Upper lobe of right lung (tissue), 1 donor: ENCODE results near the gene TXNRD2. TPM values are rescaled to one million over a fixed set of nuclear protein-coding genes. Genes with fewer than 3 reads are reported as not detected.

Experiments
- ATAC-seq: fragments of 200-7000 bp; cut with Tn5 transposase; one replicate; pipeline ENCODE4 v1.9.1; 2020; ENCODE audit warnings: mild to moderate bottlenecking, moderate library complexity
- DNase-seq: peaks from one replicate; pipeline ENCODE4 v3.0.0-alpha.2; 2020
- H3K27ac ChIP-seq: fragments of 200-600 bp; one replicate; pipeline ENCODE4 v1.8.0; 2022
- H3K27me3 ChIP-seq: fragments of 200-600 bp; one replicate; pipeline ENCODE4 v1.8.0; 2022; ENCODE audit warnings: mild to moderate bottlenecking
- H3K36me3 ChIP-seq: fragments of 200-600 bp; one replicate; pipeline ENCODE4 v1.8.0; 2022
- H3K4me1 ChIP-seq: fragments of 200-600 bp; one replicate; pipeline ENCODE4 v1.8.0; 2022
- H3K4me3 ChIP-seq: fragments of 200-600 bp; one replicate; pipeline ENCODE4 v1.8.0; 2022; ENCODE audit warnings: mild to moderate bottlenecking
- H3K9me3 ChIP-seq: fragments of 200-600 bp; one replicate; pipeline ENCODE4 v1.8.0; 2022
- intact Hi-C: fragments of 100-400 bp; cut with DNase I; formaldehyde crosslinking; loops from one replicate; pipeline ENCODE4 v1.11.0; 2022
- total RNA-seq: library from RNA; stranded (reverse); fragmentation: NEBNext Ultra II Directional; extraction: Animal tissue kit (Norgen Biotek cat#: 25700); gene quantifications from one replicate; pipeline ENCODE4 v1.2.1, GENCODE V29; 2021
- TF ChIP-seq, protein P1 (sequence below): fragments of 200-600 bp; IDR thresholded peaks from one replicate; pipeline ENCODE4 v1.8.0; 2022; ENCODE audit warnings: antibody characterized with exemption
- donor health status: DM: no; HTN: yes; CAD: no; lungs with severe emphysema.

TXNRD2 gene
- total RNA-seq, 1 donor from 2014 or later = 40.7 TPM

DNA sequence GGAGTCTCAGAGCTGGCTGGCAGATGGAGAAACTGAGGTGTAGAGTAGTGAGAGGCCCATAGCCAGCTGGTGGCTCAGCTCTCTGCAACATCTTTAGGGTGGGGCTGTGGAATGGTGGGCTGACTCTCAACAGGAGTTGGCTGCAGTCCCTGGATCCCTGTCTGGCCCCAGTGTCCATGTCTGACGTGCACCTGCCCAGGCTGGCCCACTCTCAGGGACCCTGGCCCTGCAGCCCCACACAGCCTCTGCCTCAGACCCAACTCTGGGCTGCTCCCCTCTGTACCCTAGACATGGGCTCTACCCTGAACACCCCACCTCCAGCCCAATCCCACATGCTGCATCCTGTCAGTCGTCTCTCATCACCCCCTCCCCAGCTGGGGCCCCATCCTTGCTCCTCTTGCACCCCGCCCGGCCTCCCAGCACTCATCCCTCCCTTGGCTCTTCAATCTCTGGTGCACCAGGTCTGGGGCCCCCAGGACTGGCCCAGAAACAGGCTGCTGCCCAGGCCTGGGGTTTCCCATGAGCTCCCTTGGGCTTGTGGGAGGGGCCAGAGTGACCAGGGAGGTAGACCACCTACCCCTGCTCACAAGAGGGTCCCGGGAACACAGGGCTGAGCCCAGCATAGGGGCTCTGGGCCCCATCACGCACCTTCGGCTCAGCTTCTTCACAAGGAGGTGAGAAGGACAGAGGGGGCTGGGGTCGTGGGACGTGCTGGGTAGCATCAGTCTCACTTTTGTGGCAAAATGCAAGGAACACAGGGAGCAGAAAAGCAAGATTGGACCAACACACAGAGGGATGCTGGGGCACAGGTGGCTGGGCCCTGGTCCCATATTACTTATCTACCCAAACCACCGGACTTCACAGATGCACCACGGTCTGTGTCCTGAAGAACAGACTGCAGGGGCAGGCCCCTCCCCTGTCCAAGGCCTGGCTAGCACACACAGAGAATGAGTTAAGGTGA lies 43.5 kb upstream of the TXNRD2 start:
- TF ChIP-seq, protein P1, sequence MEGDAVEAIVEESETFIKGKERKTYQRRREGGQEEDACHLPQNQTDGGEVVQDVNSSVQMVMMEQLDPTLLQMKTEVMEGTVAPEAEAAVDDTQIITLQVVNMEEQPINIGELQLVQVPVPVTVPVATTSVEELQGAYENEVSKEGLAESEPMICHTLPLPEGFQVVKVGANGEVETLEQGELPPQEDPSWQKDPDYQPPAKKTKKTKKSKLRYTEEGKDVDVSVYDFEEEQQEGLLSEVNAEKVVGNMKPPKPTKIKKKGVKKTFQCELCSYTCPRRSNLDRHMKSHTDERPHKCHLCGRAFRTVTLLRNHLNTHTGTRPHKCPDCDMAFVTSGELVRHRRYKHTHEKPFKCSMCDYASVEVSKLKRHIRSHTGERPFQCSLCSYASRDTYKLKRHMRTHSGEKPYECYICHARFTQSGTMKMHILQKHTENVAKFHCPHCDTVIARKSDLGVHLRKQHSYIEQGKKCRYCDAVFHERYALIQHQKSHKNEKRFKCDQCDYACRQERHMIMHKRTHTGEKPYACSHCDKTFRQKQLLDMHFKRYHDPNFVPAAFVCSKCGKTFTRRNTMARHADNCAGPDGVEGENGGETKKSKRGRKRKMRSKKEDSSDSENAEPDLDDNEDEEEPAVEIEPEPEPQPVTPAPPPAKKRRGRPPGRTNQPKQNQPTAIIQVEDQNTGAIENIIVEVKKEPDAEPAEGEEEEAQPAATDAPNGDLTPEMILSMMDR = no peak
- DNase-seq (no peak), ATAC-seq (no peak)
- Histone ChIP-seq H3K27ac (no peak overlapping the region), H3K4me3 (no peak overlapping the region), H3K36me3 (no peaks in the 10 kb centered on the region), H3K9me3 (no peaks in the 10 kb centered on the region), H3K4me1 (peaks cover 10% of the 10 kb centered on the region), H3K27me3 (no peaks in the 10 kb centered on the region)
- intact Hi-C loops = no loop called here

DNA sequence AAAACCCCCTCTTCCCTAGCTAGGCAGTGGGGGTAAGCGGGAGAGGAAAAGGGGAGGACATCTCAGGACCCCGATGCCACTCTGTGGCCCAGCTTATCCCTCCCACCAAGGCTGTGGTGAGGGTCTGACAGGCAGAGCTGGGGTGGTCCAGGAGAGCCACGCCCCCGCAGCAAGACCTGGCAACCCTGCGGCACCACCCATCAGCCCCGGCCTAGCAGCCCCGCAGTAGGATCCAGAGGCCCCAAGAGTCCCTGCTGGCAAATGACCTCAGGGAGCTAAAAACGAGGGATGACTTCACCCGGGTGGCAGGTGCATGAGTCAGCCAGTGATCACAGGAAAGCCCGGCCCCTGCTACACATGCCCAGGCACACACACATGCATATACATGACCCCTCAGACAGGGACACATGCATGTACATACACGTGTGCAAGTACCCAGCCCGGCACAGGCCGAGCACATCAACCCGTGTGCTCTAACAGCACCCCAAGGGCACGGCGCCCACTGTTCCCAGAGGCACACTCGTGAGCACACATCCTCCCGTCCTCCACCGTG lies 42.7 kb upstream of the TXNRD2 start:
- Histone ChIP-seq H3K4me1 (peaks cover 10% of the 10 kb centered on the region), H3K4me3 (no peak overlapping the region), H3K27me3 (no peaks in the 10 kb centered on the region), H3K9me3 (no peaks in the 10 kb centered on the region), H3K36me3 (peaks cover 6% of the 10 kb centered on the region), H3K27ac (no peak overlapping the region)
- intact Hi-C loops = no loop called here
- DNase-seq (no peak), ATAC-seq (no peak)
- TF ChIP-seq, protein P1 = no peak

DNA sequence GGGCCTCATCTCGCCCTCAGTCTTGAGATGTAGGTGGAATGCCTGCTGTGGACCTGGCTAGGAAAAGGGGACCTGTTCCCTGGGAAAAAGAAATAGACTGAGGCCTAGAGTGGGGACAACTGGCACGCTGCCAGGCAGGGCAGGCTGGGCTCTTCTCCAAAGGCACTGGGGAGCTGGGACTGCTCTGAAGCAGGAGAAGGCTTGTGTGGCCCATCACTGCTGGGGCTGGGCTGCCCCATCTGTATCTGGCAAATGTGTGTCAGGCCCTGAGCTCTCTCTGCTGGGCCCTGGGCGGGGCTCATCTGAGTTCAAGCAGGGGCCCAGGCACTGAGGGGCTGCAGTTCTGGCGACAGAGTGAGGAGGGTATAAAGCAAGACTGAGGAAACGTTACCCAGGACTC lies 42.1 kb upstream of the TXNRD2 start:
- no peak overlapping the region for H3K4me3 ChIP-seq
- DNase-seq = no peak
- TF ChIP-seq, protein P1 = no peak

DNA sequence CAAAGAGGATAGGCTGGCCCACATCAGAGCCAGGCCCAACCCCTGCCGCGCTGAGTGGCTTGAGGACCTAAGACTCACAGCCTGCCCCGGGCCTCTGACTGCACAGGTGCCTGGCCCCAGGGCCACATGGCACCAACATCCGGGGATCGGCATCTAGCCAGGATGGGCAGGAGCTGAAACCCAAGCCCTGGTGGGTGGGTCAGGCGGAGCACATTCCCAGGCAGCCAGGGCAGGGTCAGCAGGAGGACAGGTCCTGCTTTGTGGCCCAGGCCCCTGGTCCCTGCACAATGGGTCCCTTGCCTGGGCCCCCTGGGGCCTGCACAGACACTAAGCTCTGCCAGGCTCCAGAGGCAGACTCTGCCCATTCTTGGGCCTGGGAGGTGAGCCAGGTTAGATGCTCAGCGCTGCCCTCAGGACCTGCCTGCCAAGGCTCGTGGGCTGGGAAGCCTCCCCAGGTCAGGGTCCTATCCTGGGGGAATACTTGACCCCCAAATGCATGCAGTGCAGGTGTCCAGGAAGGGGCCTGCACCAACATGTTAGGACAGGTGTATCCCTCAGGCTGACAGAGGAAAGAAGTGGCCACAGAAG lies 41.5 kb upstream of the TXNRD2 start:
- ATAC-seq = no peak
- Histone ChIP-seq H3K36me3 (peaks cover 10% of the 10 kb centered on the region), H3K4me3 (no peak overlapping the region), H3K4me1 (peaks cover 7% of the 10 kb centered on the region), H3K27ac (no peak overlapping the region), H3K27me3 (no peaks in the 10 kb centered on the region), H3K9me3 (no peaks in the 10 kb centered on the region)
- no peak for DNase-seq
- TF ChIP-seq, protein P1 = no peak
- intact Hi-C loops = no loop called here

More for the DNA sequence above, 42.1 kb upstream of the TXNRD2 start:
- intact Hi-C loops = no loop called here
- ATAC-seq = no peak
- peaks cover 10% of the 10 kb centered on the region for H3K36me3 ChIP-seq
- peaks cover 10% of the 10 kb centered on the region for H3K4me1 ChIP-seq
- H3K27me3 ChIP-seq = no peaks in the 10 kb centered on the region
- no peak overlapping the region for H3K27ac ChIP-seq
- no peaks in the 10 kb centered on the region for H3K9me3 ChIP-seq

DNA sequence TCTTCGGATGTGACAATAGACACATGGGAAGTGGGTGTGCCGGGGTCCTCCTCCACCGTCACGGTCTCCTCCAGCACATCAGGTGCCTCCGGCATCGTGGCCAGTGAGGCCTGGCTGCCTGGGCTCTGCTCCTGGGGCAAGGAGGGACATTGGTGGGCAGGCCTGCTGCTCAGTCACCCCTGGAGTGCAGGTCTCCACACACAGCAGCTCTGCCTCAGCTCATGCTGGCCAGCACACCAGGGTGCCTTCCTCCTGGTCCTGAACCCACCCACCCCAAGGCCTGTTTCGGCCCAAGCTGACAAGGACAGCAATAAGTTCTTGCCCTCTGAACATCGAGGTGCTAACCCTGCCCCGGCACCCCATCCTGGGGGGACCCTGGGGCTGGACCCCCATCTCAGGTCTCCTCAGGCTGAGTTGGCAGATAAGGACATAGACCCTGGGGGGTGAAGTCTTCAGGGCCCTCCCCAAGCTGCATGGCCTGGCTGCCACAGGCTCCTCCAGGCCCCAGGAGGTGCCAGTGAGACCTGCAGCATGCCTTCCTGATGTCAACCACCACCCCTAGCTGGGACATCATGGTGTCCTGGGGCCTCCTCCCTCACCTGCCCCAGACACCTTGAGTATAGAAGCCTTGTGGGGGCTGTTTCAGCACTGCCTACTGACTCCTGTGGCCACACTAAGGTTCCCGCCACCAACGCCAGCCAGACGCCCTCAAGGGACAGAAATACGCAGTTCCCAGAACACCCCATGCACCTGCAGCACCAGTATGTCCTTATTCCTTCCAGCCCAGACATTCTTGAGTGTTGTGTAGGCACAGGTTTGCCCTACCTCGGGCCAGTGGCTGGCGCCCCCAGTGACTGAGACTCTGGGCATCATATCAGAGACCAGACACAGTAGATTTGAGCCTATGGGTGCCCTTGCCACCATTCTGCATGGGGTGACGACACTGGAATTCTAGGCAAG lies 40.6 kb upstream of the TXNRD2 start:
- no peak overlapping the region for H3K27ac ChIP-seq
- peaks cover 7% of the 10 kb centered on the region for H3K4me1 ChIP-seq
- H3K27me3 ChIP-seq = no peaks in the 10 kb centered on the region
- no peaks in the 10 kb centered on the region for H3K9me3 ChIP-seq
- no peak overlapping the region for H3K4me3 ChIP-seq
- peaks cover 10% of the 10 kb centered on the region for H3K36me3 ChIP-seq
- no peak for DNase-seq
- no peak for ATAC-seq
- TF ChIP-seq, protein P1 = no peak
- intact Hi-C loops = no loop called here
